ENCODE data around the gene LY6G5C. TPM values are rescaled to one million over a fixed set of nuclear protein-coding genes. Genes with fewer than 3 reads are reported as not detected.

LY6G5C gene
- total and polyA plus RNA-seq, 2 of the 13 experiments (the other 11 are each of a cell fraction or from before 2014, with no cell fraction given): 0.33 to 0.55 TPM

- CTCF ChIA-PET (ENCODE audit: low intra/inter-chr PET ratio, low total read pairs): no interaction called here
- POLR2A ChIA-PET: interaction anchor here (4.7 kb wide), 1 partner anchor 11 kb away, joined by 46 read pairs; the partner anchor contains the start of gene BAG6
- 95% methylated on average over 4 of the region's 4 CpGs for WGBS (ENCODE audit: low lambda C conversion rate)
- H3K27ac ChIP-seq (ENCODE audit: extremely low read length, insufficient read depth, low read length): no peak overlapping the region
- no peak for FAIRE-seq
- DNase-seq (ENCODE audit: low spot score): no peak
- no TSS peak for BruUV-seq (replicated peaks)
- in situ Hi-C loops (cut with HindIII; ENCODE audit: extremely low pct_ligation_motif_present, low pct_unique_long_range_greater_than_20kb): no loop called here
- H3K9me3 ChIP-seq (ENCODE audit: low read length): no peaks in the 10 kb centered on the region
- H3K27me3 ChIP-seq (ENCODE audit: control insufficient read depth in 1 of 2, insufficient read depth in 2 of 2, low read length in 2 of 2): no peaks in the 10 kb centered on the region
- ATAC-seq: no peak
- intact Hi-C loops (cut with micrococcal nuclease; ENCODE audit: unreplicated experiment): no loop called here
- H3K4me3 ChIP-seq (replicated peaks in 1 of 3; ENCODE audit: insufficient read depth in 1 of 3, low read depth in 2 of 3, low read length in 3 of 3): no peak overlapping the region
- no peak overlapping the region for H2AFZ ChIP-seq (ENCODE audit: low read length)
- TF ChIP-seq ZBTB20 (CRISPR knock-in tag; IDR thresholded peaks at IDR 0.05; ENCODE audit: borderline replicate concordance, low read depth) (no peak), ZNF230 (CRISPR knock-in tag; IDR thresholded peaks at IDR 0.05) (no peak), ZNF383 (CRISPR knock-in tag; IDR thresholded peaks at IDR 0.05; ENCODE audit: borderline replicate concordance) (no peak), KDM2A (CRISPR knock-in tag; IDR thresholded peaks at IDR 0.05; ENCODE audit: borderline replicate concordance, low read depth) (no peak), ZNF75D (CRISPR knock-in tag; IDR thresholded peaks at IDR 0.05; ENCODE audit: borderline replicate concordance) (no peak), ZKSCAN8 (CRISPR knock-in tag; IDR thresholded peaks at IDR 0.05; ENCODE audit: borderline replicate concordance) (no peak)
- H3K36me3 ChIP-seq (replicated peaks in 1 of 2; ENCODE audit: control insufficient read depth in 1 of 2, insufficient read depth in 2 of 2, low read length in 2 of 2): peaks cover 67 to 82% of the 10 kb centered on the region in 2 experiments
- H3K79me2 ChIP-seq (ENCODE audit: insufficient read depth, low read length): no peaks in the 10 kb centered on the region
- no peaks in the 10 kb centered on the region; the same call in 1 of the 2 replicates for H4K20me1 ChIP-seq (ENCODE audit: insufficient read depth, low read length)
- H3K9ac ChIP-seq (ENCODE audit: insufficient read depth, low read depth, low read length): no peak overlapping the region
- no peak overlapping the region for H3K4me2 ChIP-seq (ENCODE audit: low read depth, low read length)
- peaks cover 28% of the 10 kb centered on the region for H3K4me1 ChIP-seq (ENCODE audit: insufficient read depth, low read length)
Measured at GRCh38 chr6:31641370-31641769, 39.5 kb downstream of the LY6G5C start.

GRCh38 chr6:31640612-31641011 lies 40.3 kb downstream of the LY6G5C start:
- Histone ChIP-seq H3K4me3 (replicated peaks in 1 of 3; ENCODE audit: insufficient read depth in 1 of 3, low read depth in 2 of 3, low read length in 3 of 3) (no peak overlapping the region), H3K9ac (ENCODE audit: insufficient read depth, low read depth, low read length) (no peak overlapping the region), H3K9me3 (ENCODE audit: low read length) (no peaks in the 10 kb centered on the region), H3K4me1 (ENCODE audit: insufficient read depth, low read length) (peaks cover 28% of the 10 kb centered on the region), H3K27me3 (ENCODE audit: control insufficient read depth in 1 of 2, insufficient read depth in 2 of 2, low read length in 2 of 2) (no peaks in the 10 kb centered on the region), H3K36me3 (replicated peaks in 1 of 2; ENCODE audit: control insufficient read depth in 1 of 2, insufficient read depth in 2 of 2, low read length in 2 of 2) (peaks cover 66 to 82% of the 10 kb centered on the region in 2 experiments), H4K20me1 (ENCODE audit: insufficient read depth, low read length) (no peaks in the 10 kb centered on the region; the same call in 1 of the 2 replicates), H2AFZ (ENCODE audit: low read length) (no peak overlapping the region), H3K4me2 (ENCODE audit: low read depth, low read length) (no peak overlapping the region), H3K79me2 (ENCODE audit: insufficient read depth, low read length) (no peaks in the 10 kb centered on the region), H3K27ac (ENCODE audit: extremely low read length, insufficient read depth, low read length) (no peak overlapping the region)
- ChIA-PET CTCF (ENCODE audit: low intra/inter-chr PET ratio, low total read pairs) (no interaction called here), POLR2A (interaction anchor here (0.9 to 4.7 kb wide), 6 partner anchors 11 to 24 kb away, joined by 3 to 46 read pairs (median 12); partner anchors contain the start of genes APOM, BAG6, C6orf47 and GPANK1)
- WGBS (ENCODE audit: low lambda C conversion rate): 97% methylated on average over 6 of the region's 6 CpGs
- no peak for TF ChIP-seq ARID4A (CRISPR knock-in tag; IDR thresholded peaks at IDR 0.05; ENCODE audit: borderline replicate concordance)
- TF ChIP-seq RBM22 (optimal IDR thresholded peaks at IDR 0.05; ENCODE audit: low read length): peak; percentile 30
- FAIRE-seq (no peak), ATAC-seq (no peak), DNase-seq (ENCODE audit: low spot score) (no peak)
- BruUV-seq (replicated peaks): TSS peak; percentile 69
- in situ Hi-C loops (cut with HindIII; ENCODE audit: extremely low pct_ligation_motif_present, low pct_unique_long_range_greater_than_20kb): no loop called here
- intact Hi-C loops (cut with micrococcal nuclease; ENCODE audit: unreplicated experiment): no loop called here
